Endothelial cell of umbilical vein (primary cell): ENCODE data around the gene CNPPD1. TPM values are rescaled to one million over a fixed set of nuclear protein-coding genes. Genes with fewer than 3 reads are reported as not detected.

Experiments
- BruUV-seq: library from RNA; stranded (reverse); fragments of 400-500 nt; replicated peaks from 2 replicates; lab custom pipeline; 2021; lab: Mats Ljungman, UMichigan
- CTCF ChIA-PET: fragments of 300-600, 350-600 bp; sonication (Branson Sonifier 250); formaldehyde crosslinking; loops from one replicate; lab custom pipeline; 2021; ENCODE audit warnings: antibody characterized with exemption, inconsistent platforms; lab: Charles Lee
- POLR2A ChIA-PET: fragments of 300-600, 350-600 bp; sonication (Branson Sonifier 250); formaldehyde crosslinking; loops from one replicate; lab custom pipeline; 2021; ENCODE audit warnings: antibody characterized with exemption, inconsistent platforms; lab: Charles Lee
- DNase-seq: peaks from one replicate; pipeline ENCODE4 v3.0.0-alpha.2; 2011; ENCODE audit warnings: low read depth, low spot score
- FAIRE-seq: peaks from 2 replicates; lab custom pipeline; 2011; peaks lifted over from hg19 to GRCh38; lab: Jason Lieb, UNC
- H2AFZ ChIP-seq: 2 replicates; pipeline ENCODE4 v1.6.0; 2012; ENCODE audit warnings: low read depth, low read length, control low read depth, inconsistent platforms
- H3K27ac ChIP-seq: 2 replicates; pipeline ENCODE4 v1.5.1; 2011; ENCODE audit warnings: low read depth, mild to moderate bottlenecking, control low read depth, low read length, moderate library complexity; ENCODE audit not compliant: insufficient read depth
- H3K27me3 ChIP-seq, 2 experiments: 2 replicates each; pipeline versions ENCODE4 v1.6.0 to v1.6.1; 2011; ENCODE audit warnings: low read length in 2 of 2, mixed read lengths in 1 of 2; ENCODE audit not compliant: control insufficient read depth in 2 of 2, insufficient read depth in 2 of 2
- H3K36me3 ChIP-seq, 2 experiments: 2 replicates in 1 of 2; 3 replicates in 1 of 2; pipeline ENCODE4 v1.5.1; 2011; ENCODE audit warnings: low read length in 2 of 2, mild to moderate bottlenecking in 1 of 2, moderate library complexity in 1 of 2; ENCODE audit not compliant: control insufficient read depth in 2 of 2, insufficient read depth in 2 of 2; ENCODE audit errors: extremely low read depth in 1 of 2
- H3K4me1 ChIP-seq: 3 replicates; pipeline ENCODE4 v1.5.1; 2011; ENCODE audit warnings: mild to moderate bottlenecking, low read length; ENCODE audit not compliant: control insufficient read depth, insufficient read depth; ENCODE audit errors: extremely low read depth
- H3K4me2 ChIP-seq: 2 replicates; pipeline ENCODE4 v1.6.1; 2011; ENCODE audit warnings: low read length, control low read depth, mixed read lengths; ENCODE audit not compliant: insufficient read depth
- H3K4me3 ChIP-seq, 3 experiments: fragments of 200-600 bp in 1 of 3; sonication (generic), shearing (Covaris generic) in 1 of 3; replicated peaks in 1 of 3; 2 replicates each; pipeline ENCODE4 v1.5.1; 2011 to 2016; ENCODE audit warnings: control low read depth in 3 of 3, low read length in 3 of 3, mild to moderate bottlenecking in 2 of 3, inconsistent platforms in 1 of 3, low read depth in 1 of 3, moderate library complexity in 1 of 3; ENCODE audit not compliant: insufficient read depth in 1 of 3
- H3K79me2 ChIP-seq: 2 replicates; pipeline ENCODE4 v1.6.0; 2012; ENCODE audit warnings: low read length, inconsistent platforms; ENCODE audit not compliant: control insufficient read depth, insufficient read depth
- H3K9ac ChIP-seq: replicated peaks from 2 replicates; pipeline ENCODE3; 2011; ENCODE audit warnings: low read length, control low read depth; ENCODE audit not compliant: insufficient read depth; ENCODE audit errors: extremely low read depth
- H3K9me1 ChIP-seq: replicated peaks from 3 replicates; pipeline ENCODE4 v1.6.0; 2011; ENCODE audit warnings: mild to moderate bottlenecking, low read length; ENCODE audit not compliant: control insufficient read depth, insufficient read depth; ENCODE audit errors: extremely low read depth
- H3K9me3 ChIP-seq: replicated peaks from 2 replicates; pipeline ENCODE4 v1.5.1; 2012; ENCODE audit warnings: low read length, inconsistent platforms; ENCODE audit not compliant: control insufficient read depth, insufficient read depth
- H4K20me1 ChIP-seq: replicated peaks from 2 replicates; pipeline ENCODE3; 2011; ENCODE audit warnings: mild to moderate bottlenecking, low read length; ENCODE audit not compliant: control insufficient read depth, insufficient read depth; ENCODE audit errors: extremely low read depth
- CTCF ChIP-seq, 2 donors: IDR thresholded peaks; 1 replicate in 1 of 2; 2 replicates in 1 of 2; pipeline ENCODE4 v1.5.1; 2011; ENCODE audit warnings: low read length in 2 of 2, mild to moderate bottlenecking in 2 of 2, moderate library complexity in 2 of 2, control low read depth in 1 of 2, inconsistent platforms in 1 of 2, low read depth in 1 of 2; ENCODE audit not compliant: insufficient read depth in 1 of 2; ENCODE audit errors: extremely low read depth in 1 of 2
- EZH2 ChIP-seq: IDR thresholded peaks from 2 replicates; pipeline ENCODE4 v1.6.1; 2012; ENCODE audit warnings: borderline replicate concordance, low read depth, mild to moderate bottlenecking, moderate library complexity, low read length, inconsistent platforms; ENCODE audit not compliant: severe bottlenecking
- FOS ChIP-seq: IDR thresholded peaks from 2 replicates; pipeline ENCODE4 v1.6.1; 2011; ENCODE audit warnings: mild to moderate bottlenecking, low read length, moderate library complexity, borderline replicate concordance; ENCODE audit not compliant: insufficient read depth
- GATA2 ChIP-seq: IDR thresholded peaks from 2 replicates; pipeline ENCODE4 v1.7.0; 2011; ENCODE audit warnings: low read depth, mild to moderate bottlenecking, moderate library complexity, mixed read lengths, low read length; ENCODE audit not compliant: insufficient read length, insufficient read depth
- JUN ChIP-seq: IDR thresholded peaks from 2 replicates; pipeline ENCODE4 v1.6.1; 2011; ENCODE audit warnings: borderline replicate concordance, low read depth; ENCODE audit not compliant: insufficient read length, insufficient read depth
- MAX ChIP-seq: IDR thresholded peaks from 2 replicates; pipeline ENCODE4 v1.6.1; 2011; ENCODE audit not compliant: insufficient read depth, insufficient read length
- POLR2A ChIP-seq: IDR thresholded peaks from 2 replicates; pipeline ENCODE4 v1.6.1; 2012; ENCODE audit warnings: low read depth, mild to moderate bottlenecking, control low read depth, low read length
- POLR2AphosphoS5 ChIP-seq: IDR thresholded peaks from 2 replicates; pipeline ENCODE4 v1.6.1; 2012; ENCODE audit warnings: low read depth, mild to moderate bottlenecking, control low read depth, low read length, moderate library complexity; ENCODE audit not compliant: insufficient read depth
- dilution Hi-C: fragments of 300-500 bp; cut with MboI; formaldehyde crosslinking; loops from one replicate; pipeline ENCODE4 v1.15.0; 2019; ENCODE audit warnings: low sequenced_read_pairs; ENCODE audit not compliant: extremely low pct_ligation_motif_present
- intact Hi-C: fragments of 100-400 bp; cut with micrococcal nuclease; formaldehyde crosslinking; loops from one replicate; pipeline ENCODE4 v1.10.0; 2022
- polyA plus RNA-seq, 4 experiments: library from polyadenylated mRNA; depleted of rRNA in 3 of 4; stranded (reverse) in 3 of 4; unstranded in 1 of 4; fragments of >200 nt; gene quantifications; 2 replicates each; pipeline versions ENCODE4 v1.2.1 to v1.2.3, GENCODE V29; 2011 to 2012; ENCODE audit warnings: missing spikeins in 1 of 4
- total RNA-seq: library from RNA; stranded (reverse); gene quantifications from 2 replicates; pipeline ENCODE4 v1.2.3, GENCODE V29; 2021

The CNPPD1 gene
- total and polyA plus RNA-seq, 2 donors (not counting 3 experiments of a cell fraction or from before 2014, with no cell fraction given), result 44.0 to 55.7 TPM

DNA sequence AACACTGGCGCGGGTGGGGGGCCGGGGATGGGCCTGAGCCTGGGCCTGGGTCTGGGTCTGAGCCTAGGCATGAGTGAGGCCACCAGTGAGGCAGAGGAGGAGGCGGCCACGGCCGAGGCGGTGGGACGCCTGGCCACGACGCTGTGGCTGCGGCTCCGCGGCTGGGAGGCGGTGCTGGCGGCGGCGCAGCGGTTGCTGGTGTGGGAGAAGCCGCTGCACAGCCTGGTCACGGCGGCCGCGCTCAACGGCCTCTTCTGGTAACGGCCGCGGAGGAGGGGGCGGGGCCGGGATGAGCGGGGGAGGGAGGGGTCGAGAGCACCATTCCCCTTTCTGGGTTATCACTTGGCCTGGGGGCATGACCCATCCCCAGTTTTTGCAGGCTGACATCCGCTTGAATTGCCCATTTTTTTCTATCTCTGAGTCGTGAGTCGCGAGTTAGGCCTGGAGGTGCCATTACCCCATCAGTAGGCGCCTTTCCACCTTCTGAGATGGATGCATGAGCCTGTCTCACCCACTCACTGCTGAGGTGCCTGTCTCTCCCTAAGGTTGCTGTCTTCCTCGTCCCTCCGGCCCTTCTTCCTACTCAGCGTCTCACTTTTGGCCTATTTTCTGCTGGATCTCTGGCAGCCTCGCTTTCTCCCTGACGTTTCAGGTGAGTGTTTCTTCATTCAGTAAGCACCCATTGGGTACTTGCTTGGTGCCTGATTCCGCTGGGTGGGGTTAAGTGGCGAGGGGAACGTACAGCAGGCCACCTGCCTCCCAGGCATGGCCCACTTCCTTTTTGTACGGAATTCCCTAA, 1.9 kb upstream of the CNPPD1 start:
- ChIA-PET POLR2A (no interaction called here), CTCF (no interaction called here)
- Histone ChIP-seq H3K4me2 (peak overlapping the region; percentile 66), H3K36me3 (peaks cover 15 to 41% of the 10 kb centered on the region in 2 experiments), H2AFZ (peak overlapping the region; percentile 88), H3K9me3 (no peaks in the 10 kb centered on the region), H3K27me3 (no peaks in the 10 kb centered on the region), H3K4me3 (peak overlapping the region; percentile 44 to 81 (median 67)), H3K9ac (peak overlapping the region; percentile 51), H4K20me1 (no peaks in the 10 kb centered on the region), H3K27ac (no peak overlapping the region), H3K9me1 (no peaks in the 10 kb centered on the region), H3K79me2 (peaks cover 22% of the 10 kb centered on the region), H3K4me1 (peaks cover 18% of the 10 kb centered on the region)
- TF ChIP-seq CTCF (IDR thresholded peaks at IDR 0.05; ENCODE audit: extremely low read depth in 1 of 2, insufficient read depth in 1 of 2, low read depth in 1 of 2, low read length in 2 of 2) (no peak), GATA2 (no peak), POLR2A (no peak), MAX (no peak), JUN (no peak), FOS (no peak), POLR2AphosphoS5 (no peak), EZH2 (no peak)
- dilution Hi-C loops (no loop called here), intact Hi-C loops (loop anchor here (1.0 to 5.0 kb wide), 3 partner anchors 28 to 611 kb away; partner anchors contain the start of genes ABCB6, CNOT9, USP37 and ZFAND2B)
- no peak for DNase-seq
- no TSS peak for BruUV-seq
- FAIRE-seq, result no peak
